Amygdala (tissue), 56 donors: ENCODE results near the gene C19orf38.
"Not testable (repeated sequence)": the region's sequence is repeated elsewhere in the genome, so short reads cannot be mapped to it uniquely, and the experiment has no call there.

Experiments used
- DNase-seq, 56 donors: peaks; one replicate each; lab custom pipeline; 2025; lab: John Stamatoyannopoulos, UW

The C19orf38 gene

DNA sequence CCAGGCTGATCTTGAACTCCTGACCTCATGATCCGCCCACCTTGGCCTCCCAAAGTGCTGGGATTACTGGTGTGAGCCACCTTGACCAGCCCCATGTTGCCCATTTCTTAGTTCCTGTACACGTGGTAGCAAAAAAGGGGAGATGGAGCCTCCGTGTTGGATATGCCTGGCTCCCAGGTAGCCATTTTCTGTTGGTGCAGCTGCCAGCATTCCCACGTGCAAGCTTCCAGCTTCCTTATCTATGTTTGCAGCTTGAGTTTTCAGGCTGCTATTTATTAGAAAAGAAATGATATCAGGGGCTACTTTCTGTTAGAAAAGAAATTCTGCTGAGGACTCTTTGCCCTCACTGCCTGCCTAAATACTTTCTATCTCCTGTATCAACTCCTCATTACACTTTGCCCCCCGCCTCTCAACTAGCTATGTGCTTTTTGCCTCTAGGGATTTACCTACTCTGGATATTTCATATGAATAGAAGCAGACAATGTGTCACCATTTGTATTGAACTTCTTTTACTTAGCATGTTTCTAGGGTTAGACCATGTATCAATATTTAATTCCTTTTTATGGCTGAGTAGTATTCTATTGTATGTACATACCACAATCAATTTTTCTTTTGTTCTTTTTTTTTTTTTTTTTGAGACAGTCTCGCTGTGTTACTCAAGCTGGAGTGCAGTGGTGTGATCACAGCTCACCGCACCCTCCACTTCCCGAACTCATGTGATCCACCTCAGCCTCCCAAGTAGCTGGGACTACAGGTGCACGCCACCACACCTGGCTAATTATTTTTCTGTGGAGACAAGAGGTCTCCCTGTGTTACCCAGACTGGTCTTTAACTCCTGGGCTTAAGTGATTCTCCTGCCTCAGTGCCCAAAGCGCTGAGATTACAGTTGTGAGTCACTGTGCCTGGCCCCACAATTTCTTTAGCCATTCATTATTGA is 8.8 kb upstream of the C19orf38 start:
- no peak for DNase-seq

DNA sequence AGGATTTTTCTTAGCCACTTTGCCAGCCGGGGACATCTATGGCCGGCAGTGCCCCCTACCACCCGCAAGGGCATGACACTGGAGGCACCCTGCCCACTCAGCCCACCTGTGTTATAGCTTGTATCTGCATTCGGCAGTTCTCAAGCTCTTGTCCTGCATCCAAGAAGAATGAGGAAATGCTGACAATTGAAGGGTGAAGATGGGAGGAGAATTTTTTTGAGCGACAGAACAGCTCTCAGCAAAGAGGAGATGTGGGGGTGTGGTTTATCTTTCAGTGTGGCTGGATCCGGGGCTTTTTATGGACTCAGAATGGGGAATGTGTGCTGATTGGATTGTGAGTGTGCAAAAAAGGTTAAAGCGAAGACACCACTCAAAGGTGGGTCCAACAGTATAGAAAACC is 5.4 kb upstream of the C19orf38 start:
- no peak for DNase-seq

DNA sequence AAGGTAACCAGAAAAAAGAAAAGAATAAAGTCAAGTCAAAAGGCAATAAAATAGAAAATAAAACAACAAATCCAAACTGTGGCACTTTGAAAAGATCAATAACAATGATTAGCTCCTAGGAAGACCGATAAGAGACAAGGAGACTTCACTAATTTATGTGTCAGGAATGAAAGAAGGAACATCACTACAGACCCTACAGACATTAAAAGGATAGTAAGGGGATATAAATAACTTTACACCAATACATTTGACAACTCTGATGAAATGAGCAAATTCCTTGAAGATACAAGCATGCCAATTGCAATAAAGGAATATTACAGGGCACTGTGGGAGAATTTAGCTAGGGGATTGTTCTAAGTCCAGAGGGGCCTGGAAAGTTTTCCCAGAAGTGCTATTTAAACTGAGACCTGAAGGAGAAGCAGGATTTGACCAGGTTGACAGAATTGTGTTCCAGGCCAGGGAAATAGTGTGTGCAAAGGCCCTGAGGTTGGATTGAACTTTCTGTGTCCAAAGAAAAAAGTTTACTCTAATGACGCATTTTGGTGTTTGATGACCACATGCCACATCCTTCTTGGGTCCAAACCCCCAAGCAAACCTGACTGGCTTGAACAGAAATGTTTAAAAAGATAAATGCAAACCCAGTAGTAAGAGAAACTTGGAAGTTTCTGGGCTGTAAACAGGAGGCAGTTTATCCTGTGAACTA is 1.6 kb upstream of the C19orf38 start:
- no peak for DNase-seq

DNA sequence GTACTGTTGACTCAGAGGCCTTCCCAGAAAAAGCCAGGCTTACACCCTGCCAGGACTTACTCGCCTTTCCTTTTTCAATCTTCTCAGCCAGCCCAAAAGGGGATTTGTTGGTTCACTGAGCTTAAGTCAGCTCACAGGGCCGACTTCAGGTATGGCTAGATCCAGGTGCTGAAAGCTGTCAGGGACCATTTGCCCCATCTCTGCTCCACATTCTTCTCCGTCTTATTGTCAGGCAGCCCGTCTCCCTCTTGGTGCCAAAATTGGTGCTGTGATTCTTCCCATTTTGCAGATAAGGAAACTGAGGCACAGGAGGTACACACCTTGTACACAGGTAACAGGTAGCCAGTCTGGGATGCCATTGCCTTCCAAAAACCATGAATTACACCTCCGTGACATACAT is 2.4 kb downstream of the C19orf38 start:
- DNase-seq, result no peak

DNA sequence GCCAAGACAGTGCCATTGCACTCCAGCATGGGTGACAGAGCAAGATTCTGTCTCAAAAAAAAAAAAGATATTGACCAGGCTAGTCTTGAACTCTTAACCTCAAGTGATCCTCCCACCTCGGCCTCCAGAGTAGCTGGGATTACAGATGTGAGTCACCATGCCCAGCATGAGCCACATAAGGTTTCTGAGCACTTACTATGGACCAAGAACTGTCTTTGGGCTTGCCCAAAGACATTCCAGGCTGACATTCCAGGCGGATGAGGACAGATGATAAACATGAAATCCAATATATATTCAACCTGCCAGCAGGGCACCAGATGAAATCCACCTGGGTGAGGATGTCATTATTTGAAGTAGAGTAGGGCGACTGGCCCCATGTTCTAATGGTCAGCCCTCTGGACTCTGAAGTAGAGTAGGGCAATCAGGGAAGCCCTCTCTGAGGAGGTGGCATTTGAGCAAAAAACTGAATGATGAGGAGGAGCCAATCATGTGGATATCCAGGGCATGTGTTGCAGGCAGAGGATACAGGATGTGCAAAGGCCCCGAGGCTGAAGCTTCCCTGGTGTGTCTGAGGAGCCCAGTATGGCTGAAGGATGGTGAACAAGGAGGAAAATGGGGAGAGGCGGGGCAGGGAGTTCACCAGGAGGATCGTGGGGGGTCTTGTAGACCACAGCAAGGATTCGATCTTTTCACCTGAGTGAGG is 4.0 kb downstream of the C19orf38 start:
- DNase-seq, result no peak

DNA sequence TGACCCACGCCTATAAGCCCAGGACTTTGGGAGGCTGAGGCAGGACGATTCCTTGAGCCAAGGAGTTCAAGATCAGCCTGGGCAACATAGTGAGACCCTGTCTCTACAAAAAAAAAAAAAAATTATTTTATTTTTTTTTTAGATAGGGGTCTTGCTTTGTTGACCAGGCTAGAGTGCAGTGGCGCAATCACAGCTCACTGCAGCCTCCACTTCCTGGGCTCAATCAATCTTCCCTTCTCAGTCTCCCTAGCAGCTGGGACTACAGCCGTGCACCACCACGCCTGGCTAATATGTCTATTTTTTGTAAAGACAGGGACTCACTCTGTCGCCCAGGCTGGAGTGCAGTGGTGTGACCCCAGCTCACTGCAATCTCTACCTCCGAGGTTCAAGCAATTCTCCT is 4.7 kb downstream of the C19orf38 start:
- DNase-seq, result no peak

DNA sequence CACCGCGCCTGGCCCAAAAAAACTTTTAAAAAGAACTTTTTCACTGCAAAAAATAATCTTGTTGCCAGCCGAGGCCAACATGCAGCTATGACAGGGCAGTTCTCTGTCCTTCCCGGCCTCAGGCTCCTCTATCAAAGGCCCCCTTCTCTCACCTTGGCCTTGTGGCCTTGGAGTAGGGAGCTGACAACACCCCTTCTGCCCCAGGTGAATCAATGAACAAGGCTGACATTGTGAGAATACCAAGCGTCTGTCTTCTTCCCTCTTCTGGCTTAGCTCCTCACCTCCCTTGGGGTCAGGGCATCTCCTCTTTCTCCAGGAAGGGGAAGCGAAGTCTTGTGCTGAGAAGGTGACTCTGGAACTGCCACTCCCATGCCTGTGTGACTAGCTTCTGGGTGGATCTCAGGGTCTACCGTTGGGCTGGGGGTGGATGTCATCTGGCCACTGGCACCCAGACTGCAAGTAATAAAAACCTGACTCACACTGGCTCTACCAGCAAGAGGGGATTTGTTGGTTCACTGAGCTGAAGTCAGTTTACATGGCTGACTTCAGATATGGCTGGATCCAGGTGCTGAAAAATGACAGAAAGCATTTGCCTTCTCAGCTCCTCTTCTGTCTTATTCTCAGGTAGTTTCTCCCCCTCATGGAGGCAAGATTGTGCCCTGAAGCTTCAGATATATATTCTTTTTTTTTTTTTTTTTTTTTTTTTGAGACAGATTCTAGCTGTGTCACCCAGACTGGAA is 6.3 kb downstream of the C19orf38 start:
- no peak for DNase-seq

DNA sequence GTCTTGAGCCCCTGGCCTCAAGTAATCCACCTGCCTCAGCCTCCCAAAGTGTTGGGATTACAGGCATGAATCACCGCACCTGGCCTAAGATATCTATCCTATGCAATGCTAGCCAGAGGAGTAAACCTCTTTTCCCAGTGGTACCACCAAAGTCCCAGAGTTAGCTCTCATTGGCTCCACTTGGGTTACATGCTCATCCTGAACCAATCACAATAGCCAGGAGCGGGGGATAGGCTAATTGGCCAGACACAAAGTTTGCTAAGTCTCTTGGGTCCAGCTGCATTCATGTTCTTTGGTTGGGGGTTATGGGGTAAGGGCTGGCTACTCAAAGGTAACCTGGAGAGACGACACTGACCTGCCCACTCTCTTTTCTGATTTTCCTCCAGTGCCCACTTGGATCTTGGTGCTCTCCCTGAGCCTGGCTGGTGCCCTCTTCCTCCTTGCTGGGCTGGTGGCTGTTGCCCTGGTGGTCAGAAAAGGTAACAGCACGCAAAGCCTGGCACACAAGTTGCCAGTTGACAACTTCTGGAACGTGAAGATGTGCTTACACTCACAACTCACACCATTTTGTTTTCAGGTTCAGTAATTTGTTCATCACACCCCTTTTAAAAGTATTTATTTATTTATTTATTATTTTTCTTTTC is 7.8 kb downstream of the C19orf38 start:
- DNase-seq, result no peak

DNA sequence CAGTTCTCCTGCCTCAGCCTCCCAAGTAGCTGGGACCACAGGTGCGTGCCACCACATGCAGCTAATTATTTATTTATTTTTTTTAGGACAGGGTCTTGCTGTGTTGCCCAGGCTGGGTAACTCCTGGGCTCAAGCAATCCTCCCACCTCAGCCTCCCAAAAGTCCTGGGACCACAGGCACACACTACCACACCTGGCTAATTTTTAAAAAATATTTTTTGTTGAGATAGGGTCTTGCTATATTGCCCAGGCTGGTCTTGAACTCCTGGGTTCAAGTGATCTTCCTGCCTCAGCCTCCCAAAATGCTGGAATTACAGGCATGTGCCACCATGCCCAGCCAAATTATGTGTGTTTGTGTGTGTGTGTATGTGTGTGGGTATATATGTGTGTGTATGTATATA is 8.7 kb downstream of the C19orf38 start:
- DNase-seq, result not testable (repeated sequence)

DNA sequence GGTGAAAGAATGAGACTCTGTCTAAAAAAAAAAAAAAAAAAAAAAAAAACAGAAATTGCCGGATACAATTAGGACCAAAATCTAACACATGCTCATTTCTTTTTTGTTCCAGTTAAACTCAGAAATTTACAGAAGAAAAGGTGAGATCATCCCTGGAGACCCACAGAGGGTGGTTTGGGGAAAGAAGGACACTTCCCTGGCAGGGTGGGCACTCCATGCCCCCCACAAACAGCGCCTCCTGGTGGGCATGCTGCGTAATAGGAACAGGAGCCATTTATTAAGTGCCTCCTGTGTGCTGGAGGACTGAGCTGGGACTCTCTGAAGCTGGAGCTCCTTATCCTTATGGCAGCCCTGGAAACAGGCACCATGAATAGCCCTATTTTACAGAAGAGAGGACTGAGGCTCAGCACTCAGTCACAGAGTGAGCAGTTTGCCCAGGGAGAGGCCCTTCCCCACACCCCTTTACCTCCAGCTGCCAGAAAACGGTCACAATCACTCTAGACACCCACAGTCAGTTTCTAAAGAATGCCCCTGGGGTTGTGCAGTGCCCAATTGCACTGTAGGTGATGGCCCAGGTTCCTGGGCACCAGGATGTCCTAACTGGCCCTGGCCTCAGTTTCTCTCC is 10.1 kb downstream of the C19orf38 start:
- DNase-seq, result no peak

DNA sequence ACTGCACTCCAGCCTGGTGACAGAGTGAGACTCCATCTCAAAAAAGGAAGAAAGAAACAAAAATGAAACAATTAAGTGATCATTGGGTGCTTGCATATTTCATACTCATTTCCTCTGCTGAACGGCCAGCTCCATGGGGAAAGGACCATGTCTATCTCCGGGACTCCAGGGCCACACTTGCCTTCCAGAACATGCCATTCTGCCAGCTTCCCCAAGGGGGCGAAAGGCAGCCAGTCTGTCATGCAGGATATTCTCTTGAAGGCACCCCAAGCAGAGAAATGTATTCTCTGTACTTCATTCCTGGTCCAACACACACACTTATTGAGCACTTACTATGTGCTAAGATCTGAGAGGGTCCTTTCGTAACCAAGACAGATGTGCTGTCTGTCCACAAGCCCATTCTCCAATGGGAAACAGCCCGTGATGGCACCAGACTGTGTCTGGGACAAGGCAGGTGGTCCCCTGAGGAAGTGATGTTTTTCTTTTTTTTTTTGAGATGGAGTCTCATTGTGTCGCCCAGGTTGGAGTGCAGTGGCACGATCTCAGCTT is 13.0 kb downstream of the C19orf38 start:
- DNase-seq, result no peak

DNA sequence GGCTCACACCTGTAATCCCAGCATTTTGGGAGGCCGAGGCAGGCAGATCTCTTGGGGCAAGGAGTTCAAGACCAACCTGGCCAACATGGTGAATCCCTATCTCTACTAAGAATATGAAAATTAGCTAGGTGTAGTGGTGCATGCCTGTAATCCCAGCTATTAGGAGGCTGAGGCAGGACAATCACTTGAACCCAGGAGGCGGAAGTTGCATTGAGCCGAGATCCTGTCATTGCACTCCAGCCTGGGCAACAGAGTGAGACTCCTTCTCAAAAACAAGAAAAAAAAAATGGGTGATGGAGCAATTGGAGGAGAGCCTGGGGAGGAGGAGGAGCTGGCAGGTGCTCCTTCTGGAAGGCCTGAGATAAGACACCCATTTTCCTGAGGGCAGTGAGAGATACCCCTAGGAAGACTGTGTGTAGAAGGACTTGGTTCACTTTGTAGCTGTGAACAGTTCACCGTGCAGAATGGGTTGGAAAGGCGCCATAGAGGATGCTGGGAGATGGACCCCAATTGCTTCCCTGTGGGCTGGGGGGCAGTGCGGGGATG is 14.4 kb downstream of the C19orf38 start:
- no peak for DNase-seq

DNA sequence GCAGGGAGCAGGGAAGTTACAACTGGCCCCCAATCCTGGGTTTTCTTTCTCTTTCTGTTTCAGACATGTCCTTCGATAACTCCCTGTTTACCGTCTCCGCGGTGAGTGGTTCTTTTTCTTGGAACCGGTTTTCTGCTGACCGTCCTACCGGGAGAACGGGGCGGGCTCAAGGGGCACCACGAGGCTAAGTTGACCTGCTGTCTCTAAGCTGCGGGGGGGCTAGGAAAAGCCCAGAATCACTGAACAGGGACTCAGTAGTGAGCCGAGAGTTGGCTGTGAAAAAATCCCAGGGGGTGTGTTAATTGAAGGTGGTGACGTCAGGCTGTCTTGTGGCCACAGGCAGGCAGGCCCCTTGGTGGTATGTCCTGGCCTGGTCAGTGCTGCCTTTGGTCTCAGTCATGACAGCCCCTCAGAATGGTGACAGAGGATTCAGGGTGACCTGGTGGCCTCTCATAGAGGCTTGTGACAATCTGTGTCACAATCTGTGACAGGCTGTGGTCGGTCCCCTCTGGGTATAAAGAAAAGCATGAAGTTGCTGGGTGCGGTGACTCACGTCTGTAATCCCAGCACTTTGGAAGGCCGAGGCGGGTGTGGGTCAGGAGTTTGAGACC is 15.0 kb downstream of the C19orf38 start:
- DNase-seq, result no peak

DNA sequence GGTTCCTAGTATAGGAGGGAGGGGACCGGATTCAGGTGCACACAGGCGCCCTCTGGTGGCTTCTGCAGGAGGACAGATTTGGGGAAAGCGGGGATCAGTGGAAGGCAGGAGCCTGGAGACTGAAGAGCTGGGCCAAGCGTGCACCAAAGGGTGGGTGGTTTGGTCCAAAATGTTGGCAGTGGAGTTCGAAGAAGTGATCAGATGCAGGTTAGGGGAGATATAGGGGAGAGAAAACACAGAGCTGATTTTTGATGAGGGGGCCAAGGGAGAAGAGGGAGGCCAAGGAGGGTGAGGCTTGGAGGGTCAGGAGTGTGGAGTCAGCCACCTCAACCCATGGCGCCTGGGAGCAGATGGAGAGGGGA is 16.3 kb downstream of the C19orf38 start:
- DNase-seq, result peak in 53 of 56 donors; percentile 11 to 87 (median 61)

DNA sequence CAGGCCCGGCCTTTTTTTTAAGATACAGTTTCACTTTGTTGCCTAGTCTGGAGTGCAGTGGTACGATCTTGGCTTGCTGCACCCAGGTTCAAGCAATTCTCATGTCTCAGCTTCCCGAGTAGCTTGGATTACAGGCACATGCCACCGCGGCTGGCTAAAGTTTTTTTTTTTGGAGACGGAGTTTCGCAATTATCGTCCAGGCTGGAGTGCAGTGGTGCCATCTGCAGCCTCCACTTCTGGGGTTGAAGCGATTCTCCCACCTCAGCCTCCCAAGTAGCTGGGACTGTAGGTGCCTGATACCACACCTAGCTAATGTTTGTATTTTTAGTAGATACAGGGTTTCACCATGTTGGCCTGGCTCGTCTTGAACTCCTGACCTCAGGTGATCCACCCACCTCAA is 18.3 kb downstream of the C19orf38 start:
- DNase-seq, result no peak

DNA sequence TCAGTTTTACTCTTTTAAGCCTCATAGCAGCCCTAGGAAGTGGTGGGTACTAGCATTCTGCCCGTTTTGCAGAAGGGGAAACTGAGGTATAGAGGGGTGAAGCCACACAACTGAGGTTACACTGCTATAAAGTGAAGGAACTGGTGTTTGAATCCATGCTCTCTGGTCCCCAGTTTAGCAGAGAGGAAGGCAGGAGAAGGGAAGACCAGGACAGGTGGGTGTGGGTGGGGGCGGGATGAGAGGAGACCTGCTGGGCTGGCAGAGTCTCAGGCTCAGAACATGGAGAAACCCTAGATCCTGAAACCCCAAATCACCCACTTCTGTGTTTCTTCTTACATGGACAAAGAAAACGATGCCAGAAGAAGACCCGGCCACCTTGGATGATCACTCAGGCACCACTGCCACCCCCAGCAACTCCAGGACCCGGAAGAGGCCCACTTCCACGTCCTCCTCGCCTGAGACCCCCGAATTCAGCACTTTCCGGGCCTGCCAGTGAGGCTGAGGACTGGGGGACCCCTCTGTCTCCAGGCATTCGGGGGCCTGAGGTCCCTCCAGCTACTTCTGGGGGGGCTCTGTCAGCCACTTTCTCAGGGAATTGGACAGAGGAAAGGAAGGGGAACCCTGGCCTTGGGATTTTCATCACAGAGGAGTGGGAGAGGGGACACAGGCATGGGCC is 20.8 kb downstream of the C19orf38 start:
- no peak for DNase-seq

DNA sequence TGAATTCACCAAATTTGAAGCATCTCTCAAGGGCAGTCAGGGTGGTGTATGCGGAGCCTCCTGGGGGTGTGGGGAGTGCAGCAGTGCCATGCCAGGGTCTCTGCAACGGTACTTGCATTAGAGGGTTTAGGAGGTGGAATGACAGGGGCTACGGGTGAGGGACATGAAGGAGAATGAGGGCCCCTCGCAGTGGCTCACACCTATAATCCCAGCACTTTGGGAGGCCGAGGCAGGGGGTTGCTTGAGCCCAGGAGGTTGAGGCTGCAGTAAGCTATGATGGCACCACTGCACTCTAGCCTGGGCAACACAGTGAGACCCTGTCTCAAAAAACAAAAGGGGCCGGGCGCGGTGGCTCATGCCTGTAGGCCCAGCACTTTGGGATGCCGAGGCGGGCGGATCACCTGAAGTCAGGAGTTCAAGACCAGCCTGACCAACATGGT is 21.7 kb downstream of the C19orf38 start:
- DNase-seq, result not testable (repeated sequence)

DNA sequence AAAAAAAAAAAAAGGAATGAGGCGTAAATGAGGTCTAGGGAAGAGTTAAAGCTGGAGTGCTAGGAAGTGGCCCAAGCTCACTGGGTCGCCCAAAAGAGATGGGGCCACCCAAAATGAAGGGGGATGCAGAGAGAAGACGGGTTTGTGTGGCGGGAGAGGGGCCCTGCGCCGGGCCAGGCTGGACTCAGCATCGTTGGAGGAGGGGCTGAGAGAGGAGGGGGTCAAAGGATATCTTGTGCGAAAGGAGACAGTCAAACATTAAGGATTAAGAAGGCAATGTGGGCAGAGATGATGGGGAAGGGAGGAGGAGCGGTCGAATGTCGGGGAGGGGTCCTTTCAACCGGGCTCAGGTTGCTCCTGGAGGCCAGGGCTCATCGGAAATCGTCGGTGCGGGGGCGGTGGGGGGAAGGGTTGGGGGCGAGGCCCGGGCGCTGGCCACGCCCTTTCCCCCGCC is 22.3 kb downstream of the C19orf38 start:
- DNase-seq, result peak in 1 of 56 donors; percentile 61
